Thymus (tissue), 11 donors: ENCODE data around the gene RGS12. TPM values are rescaled to one million over a fixed set of nuclear protein-coding genes. Genes with fewer than 3 reads are reported as not detected.

Experiments used
- DNase-seq, 9 donors: peaks; one replicate each; pipeline ENCODE4 v3.0.0-alpha.2; 2013; ENCODE audit warnings: low spot score in 9 of 9, low read depth in 6 of 9, missing footprints in 1 of 9
- H3K27ac ChIP-seq, 2 donors: one replicate each; pipeline ENCODE4 v1.5.1; 2013; ENCODE audit warnings: control low read depth in 1 of 2, low read depth in 1 of 2, low read length in 1 of 2, mild to moderate bottlenecking in 1 of 2, moderate library complexity in 1 of 2
- H3K27me3 ChIP-seq, 2 donors: one replicate each; pipeline ENCODE4 v1.5.1; 2013; ENCODE audit warnings: low read length in 1 of 2; ENCODE audit not compliant: control insufficient read depth in 2 of 2, insufficient read depth in 1 of 2
- H3K36me3 ChIP-seq, 2 donors: one replicate each; pipeline ENCODE4 v1.5.1; 2013; ENCODE audit warnings: low read length in 1 of 2, mild to moderate bottlenecking in 1 of 2, moderate library complexity in 1 of 2; ENCODE audit not compliant: control insufficient read depth in 2 of 2, insufficient read depth in 2 of 2
- H3K4me1 ChIP-seq, 2 donors: one replicate each; pipeline ENCODE4 v1.5.1; 2013; ENCODE audit warnings: low read length in 2 of 2; ENCODE audit not compliant: control insufficient read depth in 2 of 2, insufficient read depth in 2 of 2
- H3K4me3 ChIP-seq, 2 donors: one replicate each; pipeline ENCODE4 v1.5.1; 2013; ENCODE audit warnings: low read length in 2 of 2, control low read depth in 1 of 2, mild to moderate bottlenecking in 1 of 2
- H3K9me3 ChIP-seq, 2 donors: one replicate each; pipeline ENCODE4 v1.5.1; 2013; ENCODE audit warnings: low read length in 1 of 2, mild to moderate bottlenecking in 1 of 2; ENCODE audit not compliant: control insufficient read depth in 2 of 2, insufficient read depth in 1 of 2
- WGBS: extraction: QIAGEN DNeasy Blood & Tissue Kit; methylation state at CpG from one replicate; pipeline ENCODE4 v1.1.7; 2013; 5-methylcytosine and 5-hydroxymethylcytosine counted together
- polyA plus RNA-seq: library from polyadenylated mRNA; stranded (reverse); fragments of 200-250 nt; gene quantifications from one replicate; pipeline ENCODE4 v1.2.3, GENCODE V29; 2013
- total RNA-seq: library from RNA; stranded (reverse); fragments of 120-200 nt; gene quantifications from one replicate; pipeline ENCODE4 v1.2.4, GENCODE V29; 2013
- donor health status: healthy.

RGS12 gene
- total and polyA plus RNA-seq, 2 donors = 13.0 to 30.4 TPM

- Histone ChIP-seq H3K36me3 (no peaks in the 10 kb centered on the region), H3K27me3 (peaks cover 0 to 4% of the 10 kb centered on the region in 2 donors), H3K4me1 (no peaks in the 10 kb centered on the region), H3K27ac (no peak overlapping the region), H3K9me3 (no peaks in the 10 kb centered on the region), H3K4me3 (no peak overlapping the region)
- WGBS = 94% methylated on average over 25 of the region's 25 CpGs
- no peak for DNase-seq
These were observed 23.5 kb upstream of the RGS12 start for GRCh38 chr4:3269105-3269927.

- Histone ChIP-seq H3K4me1 (no peaks in the 10 kb centered on the region), H3K27ac (no peak overlapping the region), H3K4me3 (no peak overlapping the region), H3K27me3 (peaks cover 0 to 4% of the 10 kb centered on the region in 2 donors), H3K36me3 (no peaks in the 10 kb centered on the region), H3K9me3 (no peaks in the 10 kb centered on the region)
- no peak for DNase-seq
- 94% methylated on average over 17 of the region's 17 CpGs for WGBS
These were observed 22.7 kb upstream of the RGS12 start for GRCh38 chr4:3269991-3270611.

- no peak for DNase-seq
- H3K27me3 ChIP-seq = peaks cover 0 to 4% of the 10 kb centered on the region in 2 donors
- H3K4me3 ChIP-seq = no peak overlapping the region
- 91% methylated on average over 14 of the region's 14 CpGs for WGBS
- no peaks in the 10 kb centered on the region for H3K36me3 ChIP-seq
- H3K4me1 ChIP-seq = no peaks in the 10 kb centered on the region
- no peak overlapping the region for H3K27ac ChIP-seq
- H3K9me3 ChIP-seq = no peaks in the 10 kb centered on the region
These were observed 21.7 kb upstream of the RGS12 start for GRCh38 chr4:3271131-3271530.

- no peak for DNase-seq
- Histone ChIP-seq H3K27ac (no peak overlapping the region), H3K36me3 (no peaks in the 10 kb centered on the region), H3K4me1 (no peaks in the 10 kb centered on the region), H3K27me3 (peaks cover 0 to 7% of the 10 kb centered on the region in 2 donors), H3K4me3 (no peak overlapping the region), H3K9me3 (no peaks in the 10 kb centered on the region)
- 94% methylated on average over 9 of the region's 9 CpGs for WGBS
These were observed 15.8 kb upstream of the RGS12 start for GRCh38 chr4:3276986-3277385.

- H3K4me1 ChIP-seq = no peaks in the 10 kb centered on the region
- peaks cover 0 to 7% of the 10 kb centered on the region in 2 donors for H3K9me3 ChIP-seq
- WGBS = 96% methylated on average over 3 of the region's 3 CpGs
- H3K27ac ChIP-seq = no peak overlapping the region
- H3K4me3 ChIP-seq = no peak overlapping the region
- DNase-seq = no peak
- H3K36me3 ChIP-seq = no peaks in the 10 kb centered on the region
- peaks cover 6 to 25% of the 10 kb centered on the region in 2 donors for H3K27me3 ChIP-seq
These were observed 12.4 kb upstream of the RGS12 start for GRCh38 chr4:3280466-3280865.

- Histone ChIP-seq H3K9me3 (peaks cover 0 to 10% of the 10 kb centered on the region in 2 donors), H3K4me3 (no peak overlapping the region), H3K27ac (no peak overlapping the region), H3K36me3 (no peaks in the 10 kb centered on the region), H3K27me3 (peaks cover 31 to 51% of the 10 kb centered on the region in 2 donors), H3K4me1 (peaks cover 0 to 6% of the 10 kb centered on the region in 2 donors)
- DNase-seq = no peak
- WGBS = 92% methylated on average over 6 of the region's 6 CpGs
These were observed 9.3 kb upstream of the RGS12 start for GRCh38 chr4:3283483-3283882.

GRCh38 chr4:3283916-3284315 is 8.9 kb upstream of the RGS12 start:
- H3K4me1 ChIP-seq = peaks cover 0 to 6% of the 10 kb centered on the region in 2 donors
- no peak overlapping the region for H3K27ac ChIP-seq
- no peaks in the 10 kb centered on the region for H3K36me3 ChIP-seq
- peaks cover 0 to 10% of the 10 kb centered on the region in 2 donors for H3K9me3 ChIP-seq
- peaks cover 33 to 55% of the 10 kb centered on the region in 2 donors for H3K27me3 ChIP-seq
- no peak overlapping the region for H3K4me3 ChIP-seq
- DNase-seq = no peak
- 97% methylated on average over 13 of the region's 13 CpGs for WGBS

- no peak overlapping the region for H3K27ac ChIP-seq
- peaks cover 0 to 6% of the 10 kb centered on the region in 2 donors for H3K4me1 ChIP-seq
- WGBS = 90% methylated on average over 24 of the region's 24 CpGs
- H3K27me3 ChIP-seq = peaks cover 37 to 60% of the 10 kb centered on the region in 2 donors
- H3K36me3 ChIP-seq = no peaks in the 10 kb centered on the region
- peaks cover 0 to 10% of the 10 kb centered on the region in 2 donors for H3K9me3 ChIP-seq
- no peak overlapping the region for H3K4me3 ChIP-seq
- DNase-seq = no peak
These were observed 7.9 kb upstream of the RGS12 start for GRCh38 chr4:3284734-3285557.
